ENCODE data around the gene PCDHB4.
"Not testable (repeated sequence)": the region's sequence is repeated elsewhere in the genome, so short reads cannot be mapped to it uniquely, and the experiment has no call there.

Gene PCDHB4

GRCh38 chr5:141150224-141150992 is 28.8 kb downstream of the PCDHB4 start:
- DNase-seq (ENCODE audit: low read depth, low spot score): no peak

GRCh38 chr5:141150993-141151325 is 29.3 kb downstream of the PCDHB4 start:
- no peak for DNase-seq (ENCODE audit: low read depth, low spot score)

GRCh38 chr5:141151632-141152031 is 30.0 kb downstream of the PCDHB4 start:
- DNase-seq (ENCODE audit: low read depth, low spot score): not testable (repeated sequence)

- DNase-seq (ENCODE audit: low read depth, low spot score): not testable (repeated sequence)
Measured at GRCh38 chr5:141152096-141152495, 30.5 kb downstream of the PCDHB4 start.

GRCh38 chr5:141155540-141156374 is 34.1 kb downstream of the PCDHB4 start:
- no peak for DNase-seq (ENCODE audit: low read depth, low spot score)

GRCh38 chr5:141157356-141157755 is 35.7 kb downstream of the PCDHB4 start:
- DNase-seq (ENCODE audit: low read depth, low spot score): not testable (repeated sequence)

- DNase-seq (ENCODE audit: low read depth, low spot score): not testable (repeated sequence)
Measured at GRCh38 chr5:141157901-141158300, 36.3 kb downstream of the PCDHB4 start.

GRCh38 chr5:141172381-141173204 is 51.0 kb downstream of the PCDHB4 start, which contains the start of gene PCDHB7:
Gene PCDHB7, plus strand, starts transcription at chr5:141172644. Its CDS starts 192 bp downstream, at chr5:141172836.
- no peak for DNase-seq (ENCODE audit: low read depth, low spot score)

- not testable (repeated sequence) for DNase-seq (ENCODE audit: low read depth, low spot score)
Measured at GRCh38 chr5:141174291-141175104, 52.9 kb downstream of the PCDHB4 start.
